OCI-LY7 (cell line): ENCODE results near the gene TMEM184A. TPM values are rescaled to one million over a fixed set of nuclear protein-coding genes. Genes with fewer than 3 reads are reported as not detected.

Experiments used
- BruUV-seq: library from RNA; stranded (reverse); fragments of 400-500 nt; replicated peaks from 2 replicates; lab custom pipeline; 2021; lab: Mats Ljungman, UMichigan
- CTCF ChIA-PET: fragments of 300-600 bp; sonication (Branson Sonifier 250); formaldehyde crosslinking; loops from one replicate; lab custom pipeline; 2022; ENCODE audit warnings: antibody characterized with exemption; ENCODE audit not compliant: unreplicated experiment; lab: Charles Lee
- POLR2A ChIA-PET: fragments of 300-600 bp; sonication (Branson Sonifier 250); formaldehyde crosslinking; loops from one replicate; lab custom pipeline; 2022; ENCODE audit warnings: antibody characterized with exemption; lab: Charles Lee
- DNase-seq: peaks from one replicate; pipeline ENCODE4 v3.0.0-alpha.2; 2015; ENCODE audit warnings: low spot score
- H2AFZ ChIP-seq: fragments of 200-600 bp; sonication (generic), shearing (Covaris generic); 2 replicates; pipeline ENCODE4 v1.6.1; 2014; ENCODE audit warnings: mild to moderate bottlenecking, antibody characterized with exemption, low read length, moderate library complexity
- H3K27ac ChIP-seq: fragments of 200-600 bp; sonication (generic); 2 replicates; pipeline ENCODE4 v1.5.1; 2014; ENCODE audit warnings: mixed run types, low read depth, mild to moderate bottlenecking, moderate library complexity, low read length, inconsistent platforms; ENCODE audit not compliant: poor library complexity, severe bottlenecking
- H3K36me3 ChIP-seq: fragments of 200-600 bp; sonication (generic); 2 replicates; pipeline ENCODE4 v1.6.1; 2014; ENCODE audit warnings: mild to moderate bottlenecking, antibody characterized with exemption, low read length, moderate library complexity, mixed read lengths; ENCODE audit not compliant: insufficient read depth
- H3K4me1 ChIP-seq: fragments of 200-600 bp; sonication (generic); 2 replicates; pipeline ENCODE4 v1.5.1; 2014; ENCODE audit warnings: mild to moderate bottlenecking, low read length; ENCODE audit not compliant: insufficient read depth, poor library complexity, severe bottlenecking
- H3K4me2 ChIP-seq: fragments of 200-600 bp; sonication (generic); 2 replicates; pipeline ENCODE4 v1.6.1; 2014; ENCODE audit warnings: mild to moderate bottlenecking, low read length
- H3K4me3 ChIP-seq: fragments of 200-600 bp; sonication (generic); 2 replicates; pipeline ENCODE4 v1.5.1; 2014; ENCODE audit warnings: mild to moderate bottlenecking, low read depth, low read length; ENCODE audit not compliant: poor library complexity, severe bottlenecking
- H3K79me2 ChIP-seq: fragments of 200-600 bp; sonication (generic); 2 replicates; pipeline ENCODE4 v1.6.1; 2016; ENCODE audit warnings: low read depth, mild to moderate bottlenecking, low read length, moderate library complexity, mixed read lengths; ENCODE audit not compliant: insufficient read depth
- H3K9me2 ChIP-seq: fragments of 200-600 bp; sonication (generic); 2 replicates; pipeline ENCODE4 v1.6.1; 2016; ENCODE audit warnings: mild to moderate bottlenecking, low read length, mixed read lengths; ENCODE audit not compliant: insufficient read depth
- H3K9me3 ChIP-seq: fragments of 200-600 bp; sonication (generic); 2 replicates; pipeline ENCODE4 v1.6.1; 2014; ENCODE audit warnings: mild to moderate bottlenecking, mixed run types, low read length, mixed read lengths
- H4K20me1 ChIP-seq: fragments of 200-600 bp; sonication (generic); 2 replicates; pipeline ENCODE4 v1.6.1; 2014; ENCODE audit warnings: mild to moderate bottlenecking, antibody characterized with exemption, low read length, moderate library complexity, mixed read lengths; ENCODE audit not compliant: insufficient read depth
- CTCF ChIP-seq: fragments of 200-600 bp; sonication (generic); conservative IDR thresholded peaks from 2 replicates; pipeline ENCODE4 v1.5.1; 2014; ENCODE audit warnings: mild to moderate bottlenecking, antibody characterized with exemption, low read length, moderate library complexity, mixed read lengths
- EZH2phosphoT487 ChIP-seq: fragments of 200-600 bp; sonication (generic); IDR thresholded peaks from 2 replicates; pipeline ENCODE4 v1.6.1; 2018; ENCODE audit warnings: low read depth, borderline replicate concordance, mild to moderate bottlenecking, mixed run types, antibody characterized with exemption, low read length, moderate library complexity, mixed read lengths
- intact Hi-C: fragments of 100-400 bp; cut with micrococcal nuclease; formaldehyde crosslinking; loops from one replicate; pipeline ENCODE4 v1.10.0; 2022; ENCODE audit not compliant: unreplicated experiment
- total RNA-seq, 2 experiments: library from RNA; depleted of rRNA in 1 of 2; stranded (reverse); fragments of >200 nt in 1 of 2; shearing (Covaris generic) in 1 of 2; gene quantifications; 2 replicates each; pipeline ENCODE4 v1.2.3, GENCODE V29; 2014 to 2022

The TMEM184A gene
- total RNA-seq, 2 experiments from 2014 or later = 0.19 TPM; not detected in 1

GRCh38 chr7:1493571-1493970 is 62.4 kb downstream of the TMEM184A start:
- Histone ChIP-seq H3K4me3 (no peak overlapping the region), H3K36me3 (peaks cover 85% of the 10 kb centered on the region), H4K20me1 (no peaks in the 10 kb centered on the region), H3K9me3 (no peaks in the 10 kb centered on the region), H3K79me2 (no peaks in the 10 kb centered on the region), H2AFZ (no peak overlapping the region), H3K4me2 (no peak overlapping the region), H3K27ac (no peak overlapping the region), H3K4me1 (no peaks in the 10 kb centered on the region), H3K9me2 (no peaks in the 10 kb centered on the region)
- no peak for DNase-seq
- BruUV-seq = no TSS peak
- ChIA-PET CTCF (no interaction called here), POLR2A (no interaction called here)
- TF ChIP-seq EZH2phosphoT487 = no peak
- no peak for TF ChIP-seq CTCF
- intact Hi-C loops = no loop called here

- Histone ChIP-seq H3K9me3 (no peaks in the 10 kb centered on the region), H3K9me2 (no peaks in the 10 kb centered on the region), H2AFZ (no peak overlapping the region), H4K20me1 (no peaks in the 10 kb centered on the region), H3K4me2 (no peak overlapping the region), H3K4me3 (no peak overlapping the region), H3K36me3 (peaks cover 87% of the 10 kb centered on the region), H3K79me2 (no peaks in the 10 kb centered on the region), H3K4me1 (no peaks in the 10 kb centered on the region), H3K27ac (no peak overlapping the region)
- no peak for DNase-seq
- TF ChIP-seq EZH2phosphoT487 (no peak), CTCF (no peak)
- intact Hi-C loops = no loop called here
- CTCF ChIA-PET = no interaction called here
- POLR2A ChIA-PET = no interaction called here
- BruUV-seq = no TSS peak
Observed at GRCh38 chr7:1493129-1493528, 62.9 kb downstream of the TMEM184A start.

DNA sequence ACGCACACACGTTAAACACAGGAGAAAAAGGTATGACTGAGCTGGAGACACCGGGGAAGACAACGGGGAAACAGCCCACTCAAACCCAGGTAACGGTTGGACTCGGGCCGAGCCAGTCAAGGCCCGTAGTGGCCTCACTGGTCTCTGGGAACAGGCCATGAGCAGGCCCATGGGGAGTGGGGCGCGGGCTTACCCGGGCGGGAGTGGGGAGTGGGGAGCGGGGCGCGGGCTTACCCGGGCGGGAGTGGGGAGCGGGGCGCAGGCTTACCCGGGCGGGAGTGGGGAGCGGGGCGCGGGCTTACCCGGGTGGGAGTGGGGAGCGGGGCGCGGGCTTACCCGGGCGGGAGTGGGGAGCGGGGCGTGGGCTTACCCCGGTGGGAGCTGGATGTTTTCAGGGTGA is 63.4 kb downstream of the TMEM184A start:
- H3K4me1 ChIP-seq = no peaks in the 10 kb centered on the region
- H3K4me2 ChIP-seq = no peak overlapping the region
- H3K36me3 ChIP-seq = peaks cover 87% of the 10 kb centered on the region
- H2AFZ ChIP-seq = no peak overlapping the region
- BruUV-seq = no TSS peak
- intact Hi-C loops = no loop called here
- H3K9me2 ChIP-seq = no peaks in the 10 kb centered on the region
- no peaks in the 10 kb centered on the region for H3K9me3 ChIP-seq
- no peak overlapping the region for H3K27ac ChIP-seq
- no peaks in the 10 kb centered on the region for H3K79me2 ChIP-seq
- ChIA-PET POLR2A (no interaction called here), CTCF (no interaction called here)
- H4K20me1 ChIP-seq = no peaks in the 10 kb centered on the region
- no peak overlapping the region for H3K4me3 ChIP-seq
- TF ChIP-seq CTCF (no peak), EZH2phosphoT487 (no peak)
- no peak for DNase-seq

Other genes with a start within 250 kb of the TMEM184A start
- gene MICALL2, start 96.7 kb downstream of the TMEM184A start, total RNA-seq (2014; rRNA removed; shearing (Covaris generic)) = 1.1 and 1.4 TPM in 2 replicates
- gene MICALL2, start 96.7 kb downstream of the TMEM184A start, total RNA-seq (2022) = 4.5 and 5.5 TPM in 2 replicates
- gene INTS1, start 51.8 kb downstream of the TMEM184A start, total RNA-seq (2014; rRNA removed; shearing (Covaris generic)) = 61.5 and 83.6 TPM in 2 replicates
- gene INTS1, start 51.8 kb downstream of the TMEM184A start, total RNA-seq (2022) = 187 and 188 TPM in 2 replicates
- 25.2 and 26.1 TPM in 2 replicates for gene MAFK, start 25.5 kb downstream of the TMEM184A start, total RNA-seq (2014; rRNA removed; shearing (Covaris generic))
- gene MAFK, start 25.5 kb downstream of the TMEM184A start, total RNA-seq (2022) = 32.7 and 39.0 TPM in 2 replicates
- 128 and 129 TPM in 2 replicates for gene PSMG3, start 13.8 kb upstream of the TMEM184A start, total RNA-seq (2014; rRNA removed; shearing (Covaris generic))
- 55.1 and 63.7 TPM in 2 replicates for gene PSMG3, start 13.8 kb upstream of the TMEM184A start, total RNA-seq (2022)
- not detected in 2 replicates for gene ELFN1, start 114.1 kb upstream of the TMEM184A start, total RNA-seq (2014; rRNA removed; shearing (Covaris generic))
- gene ELFN1, start 114.1 kb upstream of the TMEM184A start, total RNA-seq (2022) = not detected in 2 replicates